SK-N-SH treated with all-trans-retinoic acid at 6 μM for 48 hours (cell line): ENCODE data around the gene BORCS6.

ENCODE experiments used
- ATAC-seq: fragments of 200-7000 bp; cut with Tn5 transposase; 3 replicates; pipeline ENCODE4 v1.9.1; 2020; ENCODE audit warnings: mild to moderate bottlenecking, moderate library complexity
- ARNTL ChIP-seq: fragments of 450-650 bp; formaldehyde crosslinking; IDR thresholded peaks from 2 replicates; pipeline ENCODE4 v1.5.0; 2020; ENCODE audit warnings: low read depth, mild to moderate bottlenecking, moderate library complexity, borderline replicate concordance
- BACH2 ChIP-seq: fragments of 250-450 bp; sonication (Bioruptor Pico); IDR thresholded peaks from 2 replicates; pipeline ENCODE4 v1.9.0; 2021; ENCODE audit warnings: mild to moderate bottlenecking, borderline replicate concordance
- CREB5 ChIP-seq: fragments of 250-450 bp; sonication (Bioruptor Pico); IDR thresholded peaks from 2 replicates; pipeline ENCODE4 v1.5.1; 2020; ENCODE audit warnings: low read depth, mild to moderate bottlenecking, moderate library complexity
- CSDC2 ChIP-seq: fragments of 250-450 bp; sonication (Bioruptor Pico); IDR thresholded peaks from 2 replicates; pipeline ENCODE4 v1.5.0; 2020; ENCODE audit warnings: mild to moderate bottlenecking, moderate library complexity
- CSRNP3 ChIP-seq: fragments of 250-450 bp; sonication (Bioruptor Pico); IDR thresholded peaks from 2 replicates; pipeline ENCODE4 v1.5.1; 2021; ENCODE audit warnings: mild to moderate bottlenecking, moderate library complexity
- ESRRG ChIP-seq: fragments of 250-450 bp; sonication (Bioruptor Pico); IDR thresholded peaks from 2 replicates; pipeline ENCODE4 v1.6.1; 2021; ENCODE audit warnings: mild to moderate bottlenecking
- GLIS3 ChIP-seq: fragments of 250-450 bp; sonication (Bioruptor Pico); IDR thresholded peaks from 2 replicates; pipeline ENCODE4 v1.5.0; 2020; ENCODE audit warnings: mild to moderate bottlenecking, moderate library complexity
- ISL1 ChIP-seq: fragments of 250-450 bp; sonication (Bioruptor Pico); IDR thresholded peaks from 2 replicates; pipeline ENCODE4 v2.1.2; 2022; ENCODE audit warnings: mild to moderate bottlenecking, moderate library complexity
- OSR1 ChIP-seq: fragments of 250-450 bp; sonication (Bioruptor Pico); IDR thresholded peaks from 2 replicates; pipeline ENCODE4 v1.8.0; 2022; ENCODE audit warnings: moderate library complexity, mild to moderate bottlenecking, inconsistent platforms
- POU6F1 ChIP-seq: fragments of 250-450 bp; sonication (Bioruptor Pico); IDR thresholded peaks from 2 replicates; pipeline ENCODE4 v1.8.0; 2021; ENCODE audit warnings: low read depth, mild to moderate bottlenecking, moderate library complexity, borderline replicate concordance
- PPARA ChIP-seq: fragments of 250-450 bp; sonication (Bioruptor Pico); IDR thresholded peaks from 2 replicates; pipeline ENCODE4 v1.5.0; 2020; ENCODE audit warnings: mild to moderate bottlenecking, borderline replicate concordance
- RARB ChIP-seq: fragments of 250-450 bp; sonication (Bioruptor Pico); IDR thresholded peaks from 2 replicates; pipeline ENCODE4 v1.8.0; 2021; ENCODE audit warnings: mild to moderate bottlenecking, moderate library complexity
- SNAI2 ChIP-seq: fragments of 250-450 bp; sonication (Bioruptor Pico); IDR thresholded peaks from 2 replicates; pipeline ENCODE4 v1.5.0; 2020; ENCODE audit warnings: mild to moderate bottlenecking, moderate library complexity
- TCF4 ChIP-seq: fragments of 250-450 bp; sonication (Bioruptor Pico); IDR thresholded peaks from 2 replicates; pipeline ENCODE4 v1.8.0; 2021; ENCODE audit warnings: mild to moderate bottlenecking, moderate library complexity, borderline replicate concordance
- TOX ChIP-seq: fragments of 250-450 bp; sonication (Bioruptor Pico); IDR thresholded peaks from 2 replicates; pipeline ENCODE4 v1.8.0; 2021; ENCODE audit warnings: mild to moderate bottlenecking, moderate library complexity, borderline replicate concordance
- TSHZ2 ChIP-seq: fragments of 250-450 bp; sonication (Bioruptor Pico); IDR thresholded peaks from 2 replicates; pipeline ENCODE4 v1.5.0; 2020; ENCODE audit warnings: mild to moderate bottlenecking, moderate library complexity
- ZC3H10 ChIP-seq: fragments of 250-450 bp; sonication (Bioruptor Pico); IDR thresholded peaks from 2 replicates; pipeline ENCODE4 v1.5.1; 2021; ENCODE audit warnings: mild to moderate bottlenecking, moderate library complexity
- ZNF70 ChIP-seq: fragments of 450-650 bp; formaldehyde crosslinking; IDR thresholded peaks from 2 replicates; pipeline ENCODE4 v1.5.0; 2020; ENCODE audit warnings: mild to moderate bottlenecking, moderate library complexity
- ZNF8 ChIP-seq: fragments of 450-650 bp; formaldehyde crosslinking; IDR thresholded peaks from 2 replicates; pipeline ENCODE4 v1.5.0; 2020; ENCODE audit warnings: mild to moderate bottlenecking, moderate library complexity

Gene BORCS6

GRCh38 chr17:8167526-8167925, 22.5 kb downstream of the BORCS6 start:
- no peak for TF ChIP-seq TCF4
- TF ChIP-seq, all 23 proteins: peak for 0
- ATAC-seq: no peak

GRCh38 chr17:8166731-8167130, 23.2 kb downstream of the BORCS6 start:
- TF ChIP-seq ZNF8 (CRISPR knock-in tag) (no peak), SNAI2 (no peak), POU6F1 (CRISPR knock-in tag) (no peak), BACH2 (no peak), ESRRG (CRISPR knock-in tag) (no peak)
- no peak for ATAC-seq

GRCh38 chr17:8164815-8165131, 25.2 kb downstream of the BORCS6 start:
- TF ChIP-seq CSRNP3 (CRISPR knock-in tag) (no peak), CREB5 (CRISPR knock-in tag) (no peak), ISL1 (no peak), TCF4 (no peak), PPARA (CRISPR knock-in tag) (no peak), TSHZ2 (no peak), TOX (no peak), ZC3H10 (no peak), OSR1 (CRISPR knock-in tag) (no peak), ZNF8 (CRISPR knock-in tag) (no peak)
- ATAC-seq: no peak

- TF ChIP-seq ARNTL (CRISPR knock-in tag): no peak
- TF ChIP-seq PPARA (CRISPR knock-in tag): no peak
- TF ChIP-seq TSHZ2: no peak
- TF ChIP-seq BACH2: no peak
- no peak for TF ChIP-seq ESRRG (CRISPR knock-in tag)
- no peak for TF ChIP-seq RARB (CRISPR knock-in tag)
- TF ChIP-seq ZC3H10: no peak
- no peak for TF ChIP-seq ZNF8 (CRISPR knock-in tag)
- TF ChIP-seq ZNF70 (CRISPR knock-in tag): no peak
- TF ChIP-seq CSDC2 (CRISPR knock-in tag): no peak
- no peak for TF ChIP-seq GLIS3 (CRISPR knock-in tag)
- TF ChIP-seq TCF4: no peak
- ATAC-seq: peak; percentile 14
These were observed 25.8 kb downstream of the BORCS6 start for GRCh38 chr17:8163978-8164814.
